NCI-H2196 treated with DMSO at 0.1 percent for 48 hours (cell line): Measurements from ENCODE around the gene TULP1.

Experiments used
- DNase-seq: peaks from one replicate; lab custom pipeline; 2025; ENCODE audit not compliant: unreplicated experiment; lab: John Stamatoyannopoulos, UW

Gene TULP1

DNA sequence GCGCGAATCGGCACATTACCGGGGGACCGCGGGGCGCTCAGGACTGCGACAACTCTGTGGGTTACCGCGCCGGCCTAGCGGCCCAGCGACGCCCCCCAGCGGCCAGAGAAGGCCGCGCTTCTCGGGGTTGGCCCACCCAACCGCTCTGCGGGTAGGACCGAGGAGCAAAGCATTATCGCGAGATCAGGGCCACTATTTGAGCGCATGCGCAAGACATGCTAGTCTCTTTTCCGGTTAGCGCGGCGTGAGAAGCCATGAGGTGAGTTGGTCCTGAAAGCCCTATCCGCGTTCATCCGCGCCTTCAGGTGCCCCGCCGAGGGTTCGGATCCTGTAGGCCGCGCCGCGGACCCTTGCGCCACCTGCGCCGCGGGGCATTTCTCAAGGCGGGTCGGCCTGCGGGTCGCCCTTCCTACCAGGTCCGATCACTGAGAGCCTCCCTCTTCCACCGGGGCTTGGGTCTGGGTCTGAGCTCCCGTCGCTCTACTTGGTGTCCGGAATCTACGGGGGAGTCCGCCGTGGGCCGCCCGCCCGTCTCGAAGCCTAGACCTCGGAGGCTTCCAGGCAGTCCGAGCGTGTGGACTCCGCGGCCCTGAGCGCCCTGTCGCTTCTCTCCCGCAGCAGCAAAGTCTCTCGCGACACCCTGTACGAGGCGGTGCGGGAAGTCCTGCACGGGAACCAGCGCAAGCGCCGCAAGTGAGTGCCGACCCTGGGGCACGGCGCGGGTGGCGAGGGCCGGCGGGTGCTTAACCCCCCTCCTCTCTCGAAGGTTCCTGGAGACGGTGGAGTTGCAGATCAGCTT, 44.3 kb downstream of the TULP1 start, which contains the start of gene RPL10A:
Gene RPL10A (plus strand): TSS at position 221 of the 799 bp plus-strand sequence. CDS start 34 bp downstream, at position 255.
- DNase-seq = peak; percentile 90

DNA sequence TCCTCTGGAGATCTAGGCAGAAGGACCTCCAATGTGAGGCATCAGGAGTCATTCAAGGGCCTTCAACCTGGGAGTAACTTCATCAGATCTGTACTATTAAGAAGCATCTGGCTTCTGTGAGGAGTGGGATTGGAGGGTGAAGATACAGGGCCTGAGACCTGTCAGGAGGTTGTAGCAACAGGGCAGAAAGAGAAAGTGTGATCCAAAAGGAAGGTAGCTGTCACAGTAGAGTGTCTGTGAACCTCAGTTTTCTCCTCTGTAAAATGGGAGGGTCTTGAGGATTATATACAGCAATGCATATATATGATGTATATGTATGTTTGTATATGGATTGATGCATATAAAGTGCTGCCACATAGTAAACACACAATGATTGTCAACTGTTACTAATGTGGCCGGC, 47.0 kb downstream of the TULP1 start:
- no peak for DNase-seq

DNA sequence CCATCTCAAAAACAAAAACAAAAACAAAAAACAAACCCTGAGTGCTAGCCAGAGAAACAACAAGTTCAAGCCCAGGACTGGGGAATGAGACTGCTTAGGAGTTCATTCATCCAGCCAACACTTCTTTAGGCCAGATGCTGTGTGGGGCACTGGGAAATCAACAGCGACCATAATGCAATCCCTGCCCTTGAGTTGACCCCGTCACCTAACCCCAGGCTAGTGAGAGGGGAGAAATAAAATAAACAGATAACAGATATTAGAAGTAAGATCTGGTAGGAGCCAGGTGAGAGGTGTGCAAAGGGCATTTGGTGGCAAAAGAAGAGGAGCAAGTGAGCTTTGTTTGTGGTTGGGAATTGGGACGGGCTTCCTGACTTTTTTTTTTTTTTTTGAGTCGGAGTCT, 49.4 kb downstream of the TULP1 start:
- DNase-seq = no peak

DNA sequence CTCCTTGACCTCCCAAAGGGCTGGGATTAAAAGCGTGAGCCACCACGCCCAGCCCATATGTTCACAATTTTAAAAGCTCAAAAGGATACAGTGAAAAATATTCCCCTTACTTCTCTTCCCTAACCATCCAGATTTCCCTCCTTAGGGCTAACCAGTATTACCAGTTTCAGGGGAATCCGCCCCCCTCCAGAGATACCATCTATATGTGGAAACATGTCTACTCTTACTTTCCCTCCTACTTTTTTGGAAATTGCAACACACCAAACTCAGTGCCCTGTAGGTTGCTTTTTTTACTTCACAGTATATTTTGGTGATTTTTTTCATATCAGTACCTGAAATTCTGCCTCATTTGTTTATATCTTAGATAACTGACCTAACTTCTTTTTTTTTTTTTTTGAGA, 51.4 kb downstream of the TULP1 start:
- DNase-seq = no peak

DNA sequence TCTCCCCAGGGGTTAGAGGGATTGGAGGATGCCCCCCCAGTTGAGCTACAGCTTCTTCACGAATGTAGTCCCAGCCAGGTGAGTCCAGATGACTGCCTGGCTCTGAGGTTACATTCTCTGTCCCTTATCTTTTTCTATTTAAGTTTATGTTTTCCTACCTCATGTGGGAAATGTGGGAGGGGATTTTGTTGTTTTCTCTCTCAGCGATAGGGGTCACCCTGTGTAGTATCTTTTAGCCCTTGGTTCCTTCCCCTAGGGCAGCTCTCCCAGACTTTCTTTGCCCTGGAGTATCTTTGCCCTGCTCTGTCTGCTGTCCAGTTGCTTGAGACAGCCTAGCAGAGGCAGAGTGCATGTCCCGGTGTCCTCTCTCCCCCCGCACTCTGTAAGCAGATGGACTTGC, 54.8 kb downstream of the TULP1 start:
- DNase-seq = no peak

DNA sequence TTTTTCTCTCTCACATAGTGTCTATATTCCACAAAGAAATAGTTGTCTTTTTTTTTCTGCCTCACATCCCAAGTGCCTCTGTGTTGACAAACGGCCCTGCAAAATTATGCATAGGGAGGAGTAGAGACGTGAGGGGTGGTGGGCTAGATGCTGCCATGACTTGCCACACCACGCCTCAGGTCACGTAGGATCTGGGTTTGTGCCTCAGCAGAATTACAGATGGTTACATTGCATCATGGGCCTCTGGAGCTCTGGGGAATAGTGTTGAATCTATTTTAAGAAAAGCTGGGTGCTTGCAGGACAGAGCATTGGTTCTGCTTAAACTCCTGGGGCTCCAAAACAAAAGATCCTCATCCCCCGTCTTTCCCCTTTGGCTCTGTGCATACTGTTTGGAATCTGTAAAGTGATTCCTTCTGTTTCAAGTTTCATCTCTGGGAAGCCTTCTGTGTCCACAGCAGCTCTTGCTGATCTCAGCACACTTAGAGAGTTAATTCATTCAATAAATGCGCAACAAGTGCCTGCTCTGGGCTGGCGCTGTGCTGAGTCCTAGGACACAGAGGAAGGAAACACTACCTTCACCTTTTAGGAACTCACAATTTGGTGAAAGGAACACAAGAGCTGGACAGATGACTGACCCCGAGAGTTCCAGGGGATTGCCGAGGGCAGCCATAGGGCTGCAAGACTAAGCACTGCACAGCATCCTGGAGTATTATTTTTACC, 58.1 kb downstream of the TULP1 start:
- no peak for DNase-seq

DNA sequence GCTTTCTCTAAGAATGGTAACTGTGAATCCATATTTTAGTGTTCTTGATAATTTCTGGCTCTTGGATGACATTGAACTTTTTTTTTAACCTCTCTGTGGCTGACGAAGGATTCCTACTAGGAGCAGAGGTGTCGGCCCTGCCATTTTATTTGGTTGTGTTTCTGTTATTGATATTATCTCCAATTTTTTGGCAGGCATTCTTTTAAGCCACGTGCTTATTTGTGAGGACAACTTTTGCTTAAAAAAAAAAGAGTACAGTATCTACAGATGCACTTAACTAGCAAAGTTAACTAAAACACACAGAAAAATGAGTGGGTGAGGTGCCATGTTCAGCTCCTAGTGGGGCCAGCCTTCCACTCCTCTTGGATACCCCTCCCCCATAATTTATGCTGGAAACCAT, 59.5 kb downstream of the TULP1 start:
- no peak for DNase-seq

DNA sequence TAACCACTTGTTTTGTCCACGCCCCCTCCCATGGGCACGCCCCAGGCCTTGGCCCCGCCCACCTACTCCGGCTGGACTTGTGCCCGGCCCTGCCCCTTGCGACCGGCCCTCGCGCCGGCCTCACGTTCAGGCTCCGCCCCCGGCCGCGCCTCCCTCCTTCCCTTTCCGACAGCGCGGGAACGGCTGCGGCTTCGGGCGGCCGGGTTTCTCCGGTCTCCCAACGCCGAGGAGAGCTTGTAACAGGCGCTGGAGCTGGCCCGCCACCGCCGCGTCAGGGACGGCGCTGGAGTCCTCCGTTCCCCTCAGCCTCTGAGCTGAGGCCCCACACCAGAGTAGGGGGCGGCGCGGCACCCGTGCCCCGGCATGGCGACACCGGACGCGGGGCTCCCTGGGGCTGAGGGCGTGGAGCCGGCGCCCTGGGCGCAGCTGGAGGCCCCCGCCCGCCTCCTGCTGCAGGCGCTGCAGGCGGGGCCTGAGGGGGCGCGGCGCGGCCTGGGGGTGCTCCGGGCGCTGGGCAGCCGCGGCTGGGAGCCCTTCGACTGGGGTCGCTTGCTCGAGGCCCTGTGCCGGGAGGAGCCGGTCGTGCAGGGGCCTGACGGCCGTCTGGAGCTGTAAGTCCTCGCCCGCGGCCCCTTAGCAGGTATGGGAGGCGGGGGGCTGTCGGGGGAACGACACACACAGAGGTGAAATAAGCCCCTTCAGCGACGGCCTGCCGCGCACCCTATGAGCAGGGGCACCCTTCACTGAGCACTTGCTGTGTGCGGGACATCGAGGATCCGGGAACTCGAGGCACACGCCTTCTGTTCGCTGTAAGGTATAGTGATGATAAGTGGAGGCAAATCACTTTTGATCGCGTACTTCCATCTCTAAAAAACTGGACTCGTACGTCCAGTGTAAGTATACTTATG, 60.3 kb downstream of the TULP1 start, which contains the start of gene FANCE:
Gene FANCE (plus strand): TSS at position 156 of the 908 bp plus-strand sequence. CDS start 208 bp downstream, at position 364.
- DNase-seq = peak; percentile 64

DNA sequence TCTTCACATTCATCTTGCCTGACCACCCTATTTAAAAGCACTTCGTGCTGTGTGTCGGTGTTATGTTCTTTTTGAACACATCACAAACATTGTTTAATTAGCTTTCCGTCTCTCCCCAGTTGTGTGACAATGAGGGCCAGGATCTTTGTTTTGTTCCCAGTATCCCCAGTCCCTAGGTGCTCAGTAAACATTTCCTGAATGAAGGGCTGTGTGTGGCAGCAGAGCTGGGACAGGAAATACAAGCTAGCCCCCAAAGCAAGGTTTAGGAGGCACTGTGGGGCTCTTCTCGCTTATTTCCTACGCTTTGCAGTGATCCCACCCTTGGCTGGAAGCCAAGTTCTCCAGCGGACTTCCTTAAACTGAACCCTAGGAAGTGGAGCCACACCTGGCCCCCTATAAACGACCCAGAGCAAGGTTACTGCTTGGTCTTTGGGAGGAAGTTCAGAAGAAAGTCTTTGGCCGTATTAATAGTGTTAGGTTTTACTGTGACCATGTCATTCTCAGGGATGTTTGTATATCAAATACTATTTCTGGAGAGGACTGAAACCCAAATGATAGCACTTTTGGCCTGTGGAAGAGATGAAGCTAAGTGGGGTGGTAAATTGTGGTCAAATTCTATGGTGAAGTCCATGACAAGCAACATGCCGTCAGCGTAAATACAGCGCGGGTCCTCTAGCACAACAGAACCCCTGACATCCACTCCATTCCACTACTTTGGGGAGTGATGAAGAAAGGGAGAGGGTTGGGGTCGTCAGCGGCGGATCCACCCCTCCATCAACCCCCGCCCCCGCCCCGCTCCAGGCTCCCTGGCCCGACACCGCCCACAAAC, 61.1 kb downstream of the TULP1 start:
- no peak for DNase-seq

DNA sequence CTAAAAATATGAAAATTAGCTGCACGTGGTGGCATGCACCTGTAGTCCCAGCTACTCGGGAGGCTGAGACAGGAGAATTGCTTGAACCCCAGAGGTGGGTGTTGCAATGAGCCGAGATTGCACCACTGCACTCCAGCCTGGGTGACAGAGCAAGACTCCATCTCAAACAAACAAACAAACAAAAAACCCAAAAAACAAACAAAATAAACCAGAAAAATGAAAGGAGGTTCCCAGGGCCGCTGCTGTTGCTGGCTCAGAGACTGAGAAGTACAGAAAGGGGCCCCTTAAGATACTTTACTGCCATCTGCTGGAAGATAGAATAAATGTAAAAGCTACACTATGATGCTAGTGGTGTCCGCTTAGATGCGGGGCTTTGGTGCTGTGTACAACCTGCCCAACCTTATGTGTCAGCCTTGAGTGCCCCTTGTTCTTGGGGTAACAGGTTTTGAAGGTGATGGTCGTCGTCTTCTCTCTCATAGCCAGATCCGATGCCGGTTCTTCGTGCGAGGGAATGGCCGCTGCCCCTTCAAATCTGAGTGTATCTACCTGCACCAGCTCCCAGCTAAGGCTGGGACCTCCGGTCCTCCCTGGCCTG, 63.3 kb downstream of the TULP1 start:
- peak; percentile 75 for DNase-seq

DNA sequence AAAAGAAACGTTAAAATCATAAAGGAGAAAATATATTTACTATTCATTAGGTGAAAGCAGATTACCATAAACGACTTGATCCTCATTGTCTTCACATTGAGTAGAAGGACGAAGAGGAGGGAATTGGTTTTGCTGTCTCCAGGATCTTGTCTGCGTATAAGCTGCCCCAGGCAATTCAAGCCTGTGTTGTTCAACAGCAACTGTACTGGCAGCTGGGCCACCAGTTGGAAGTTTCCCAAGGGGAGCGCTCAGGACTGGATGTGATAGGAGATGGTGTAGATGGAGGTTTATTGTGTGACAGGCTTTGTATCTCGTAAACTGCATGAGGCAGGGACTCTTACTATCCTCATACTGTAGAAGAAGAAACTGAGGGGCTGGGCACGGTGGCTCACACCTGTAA, 64.5 kb downstream of the TULP1 start:
- no peak for DNase-seq
